Suprapubic skin (tissue), 4 donors: ENCODE data around the gene CPNE5. TPM values are rescaled to one million over a fixed set of nuclear protein-coding genes. Genes with fewer than 3 reads are reported as not detected.
A peak's percentile ranks its signal among the peaks of the same experiment; 100 is the strongest.
"Not testable (repeated sequence)": the region's sequence is repeated elsewhere in the genome, so short reads cannot be mapped to it uniquely, and the experiment has no call there.

Experiments
- DNase-seq, 2 donors: peaks; one replicate each; pipeline ENCODE4 v3.0.0-alpha.2; 2019; ENCODE audit warnings: low spot score in 2 of 2
- H3K27ac ChIP-seq: fragments of 200-600 bp; sonication (generic); one replicate; pipeline ENCODE4 v1.5.1; 2019
- H3K27me3 ChIP-seq: fragments of 200-600 bp; sonication (generic); one replicate; pipeline ENCODE4 v1.5.1; 2019
- H3K36me3 ChIP-seq: fragments of 200-600 bp; sonication (generic); one replicate; pipeline ENCODE4 v1.5.1; 2019
- H3K4me1 ChIP-seq: fragments of 200-600 bp; sonication (generic); one replicate; pipeline ENCODE4 v1.5.1; 2019
- H3K4me3 ChIP-seq: fragments of 200-600 bp; sonication (generic); one replicate; pipeline ENCODE4 v1.5.1; 2019; ENCODE audit warnings: mild to moderate bottlenecking
- H3K9me3 ChIP-seq: fragments of 200-600 bp; sonication (generic); one replicate; pipeline ENCODE4 v1.5.1; 2019
- CTCF ChIP-seq, 2 donors: fragments of 200-600 bp in 1 of 2; fragments of 450-650 bp in 1 of 2; sonication (generic) in 1 of 2; IDR thresholded peaks; one replicate each; pipeline ENCODE4 v1.5.1; 2016 to 2019; ENCODE audit warnings: antibody characterized with exemption in 2 of 2, mild to moderate bottlenecking in 1 of 2, moderate library complexity in 1 of 2
- EP300 ChIP-seq: sonication (generic); formaldehyde crosslinking; IDR thresholded peaks from one replicate; pipeline ENCODE4 v1.6.1; 2017; ENCODE audit warnings: antibody characterized with exemption
- POLR2A ChIP-seq, 2 donors: fragments of 450-650 bp; IDR thresholded peaks; one replicate each; pipeline ENCODE4 v1.6.1; 2017; ENCODE audit warnings: antibody characterized with exemption in 2 of 2, mild to moderate bottlenecking in 2 of 2, moderate library complexity in 2 of 2
- POLR2AphosphoS5 ChIP-seq, 3 donors: sonication (generic); formaldehyde crosslinking; IDR thresholded peaks; one replicate each; pipeline ENCODE4 v1.6.1; 2017; ENCODE audit warnings: antibody characterized with exemption in 3 of 3
- WGBS: methylation state at CpG from one replicate; pipeline ENCODE4 v1.1.5; 2018; 5-methylcytosine and 5-hydroxymethylcytosine counted together
- total RNA-seq, 4 donors: library from RNA; depleted of rRNA; stranded (reverse); fragments of >200 nt; gene quantifications; one replicate each; pipeline ENCODE4 v1.1.0, GENCODE V29; 2016

CPNE5 gene
- total RNA-seq, 4 donors from 2014 or later, result 0.48 to 1.2 (median 0.90) TPM

- Histone ChIP-seq H3K9me3 (no peaks in the 10 kb centered on the region), H3K36me3 (no peaks in the 10 kb centered on the region), H3K4me3 (no peak overlapping the region), H3K4me1 (peaks cover 16% of the 10 kb centered on the region), H3K27ac (no peak overlapping the region), H3K27me3 (no peaks in the 10 kb centered on the region)
- peak in 1 of 2 donors; percentile 50 for DNase-seq
- no peak for TF ChIP-seq CTCF (IDR thresholded peaks at IDR 0.05)
- no peak for TF ChIP-seq POLR2AphosphoS5 (IDR thresholded peaks at IDR 0.05)
- TF ChIP-seq POLR2A (IDR thresholded peaks at IDR 0.05), result no peak
- TF ChIP-seq EP300, result no peak
- WGBS, result 87% methylated on average over 10 of the region's 10 CpGs
These were observed 124.7 kb downstream of the CPNE5 start for GRCh38 chr6:36714511-36714910.

GRCh38 chr6:36713846-36714245 is 125.4 kb downstream of the CPNE5 start:
- no peak for TF ChIP-seq POLR2AphosphoS5 (IDR thresholded peaks at IDR 0.05)
- TF ChIP-seq EP300, result no peak
- no peak for TF ChIP-seq CTCF (IDR thresholded peaks at IDR 0.05)
- no peak for TF ChIP-seq POLR2A (IDR thresholded peaks at IDR 0.05)
- DNase-seq, result no peak
- peaks cover 16% of the 10 kb centered on the region for H3K4me1 ChIP-seq
- WGBS, result 91% methylated on average over 8 of the region's 8 CpGs
- no peak overlapping the region for H3K4me3 ChIP-seq
- H3K9me3 ChIP-seq, result no peaks in the 10 kb centered on the region
- H3K27me3 ChIP-seq, result no peaks in the 10 kb centered on the region
- H3K27ac ChIP-seq, result no peak overlapping the region
- H3K36me3 ChIP-seq, result no peaks in the 10 kb centered on the region

GRCh38 chr6:36712816-36713215 is 126.4 kb downstream of the CPNE5 start:
- Histone ChIP-seq H3K9me3 (no peaks in the 10 kb centered on the region), H3K27ac (no peak overlapping the region), H3K4me1 (peaks cover 16% of the 10 kb centered on the region), H3K27me3 (no peaks in the 10 kb centered on the region), H3K4me3 (no peak overlapping the region), H3K36me3 (no peaks in the 10 kb centered on the region)
- TF ChIP-seq POLR2A (IDR thresholded peaks at IDR 0.05) (no peak), EP300 (no peak), CTCF (IDR thresholded peaks at IDR 0.05) (no peak), POLR2AphosphoS5 (IDR thresholded peaks at IDR 0.05) (no peak)
- no peak for DNase-seq
- 81% methylated on average over 4 of the region's 4 CpGs for WGBS

- 81% methylated on average over 1 of the region's 1 CpG for WGBS
- Histone ChIP-seq H3K4me3 (no peak overlapping the region), H3K9me3 (no peaks in the 10 kb centered on the region), H3K27me3 (no peaks in the 10 kb centered on the region), H3K4me1 (no peaks in the 10 kb centered on the region), H3K27ac (no peak overlapping the region), H3K36me3 (no peaks in the 10 kb centered on the region)
- no peak for TF ChIP-seq POLR2AphosphoS5 (IDR thresholded peaks at IDR 0.05)
- no peak for TF ChIP-seq EP300
- TF ChIP-seq POLR2A (IDR thresholded peaks at IDR 0.05), result no peak
- no peak for TF ChIP-seq CTCF (IDR thresholded peaks at IDR 0.05)
- no peak for DNase-seq
These were observed 132.9 kb downstream of the CPNE5 start for GRCh38 chr6:36706339-36706738.

GRCh38 chr6:36704961-36705577 is 134.2 kb downstream of the CPNE5 start:
- not testable (repeated sequence) for H3K36me3 ChIP-seq, DNase-seq, H3K27me3 ChIP-seq, H3K4me1 ChIP-seq, H3K9me3 ChIP-seq, H3K27ac ChIP-seq, H3K4me3 ChIP-seq
- 74% methylated on average over 7 of the region's 7 CpGs for WGBS

GRCh38 chr6:36703982-36704381 is 135.3 kb downstream of the CPNE5 start:
- Histone ChIP-seq H3K9me3 (no peaks in the 10 kb centered on the region), H3K27me3 (no peaks in the 10 kb centered on the region), H3K4me3 (no peak overlapping the region), H3K27ac (no peak overlapping the region), H3K4me1 (no peaks in the 10 kb centered on the region), H3K36me3 (no peaks in the 10 kb centered on the region)
- DNase-seq, result peak in 1 of 2 donors; percentile 67
- TF ChIP-seq CTCF (IDR thresholded peaks at IDR 0.05) (no peak), EP300 (no peak), POLR2AphosphoS5 (IDR thresholded peaks at IDR 0.05) (no peak), POLR2A (IDR thresholded peaks at IDR 0.05) (no peak)
- WGBS, result 94% methylated on average over 18 of the region's 18 CpGs
